GM21576 (cell line): ENCODE data around the gene QSOX1.

Experiments used
- ATAC-seq: cut with Tn5 transposase; IDR thresholded peaks from one replicate; pipeline ENCODE4 v1.9.1; 2021; ENCODE audit warnings: mild to moderate bottlenecking, moderate library complexity; ENCODE audit not compliant: unreplicated experiment

Gene QSOX1

GRCh38 chr1:180232521-180233043 lies 77.9 kb downstream of the QSOX1 start:
- no peak for ATAC-seq

- ATAC-seq: no peak
Measured at GRCh38 chr1:180233191-180234011, 78.7 kb downstream of the QSOX1 start.

- no peak for ATAC-seq
Measured at GRCh38 chr1:180234369-180235076, 79.9 kb downstream of the QSOX1 start.

- ATAC-seq: no peak
Measured at GRCh38 chr1:180235077-180235501, 80.4 kb downstream of the QSOX1 start.

GRCh38 chr1:180235502-180236239 lies 81.0 kb downstream of the QSOX1 start:
- ATAC-seq: no peak

DNA sequence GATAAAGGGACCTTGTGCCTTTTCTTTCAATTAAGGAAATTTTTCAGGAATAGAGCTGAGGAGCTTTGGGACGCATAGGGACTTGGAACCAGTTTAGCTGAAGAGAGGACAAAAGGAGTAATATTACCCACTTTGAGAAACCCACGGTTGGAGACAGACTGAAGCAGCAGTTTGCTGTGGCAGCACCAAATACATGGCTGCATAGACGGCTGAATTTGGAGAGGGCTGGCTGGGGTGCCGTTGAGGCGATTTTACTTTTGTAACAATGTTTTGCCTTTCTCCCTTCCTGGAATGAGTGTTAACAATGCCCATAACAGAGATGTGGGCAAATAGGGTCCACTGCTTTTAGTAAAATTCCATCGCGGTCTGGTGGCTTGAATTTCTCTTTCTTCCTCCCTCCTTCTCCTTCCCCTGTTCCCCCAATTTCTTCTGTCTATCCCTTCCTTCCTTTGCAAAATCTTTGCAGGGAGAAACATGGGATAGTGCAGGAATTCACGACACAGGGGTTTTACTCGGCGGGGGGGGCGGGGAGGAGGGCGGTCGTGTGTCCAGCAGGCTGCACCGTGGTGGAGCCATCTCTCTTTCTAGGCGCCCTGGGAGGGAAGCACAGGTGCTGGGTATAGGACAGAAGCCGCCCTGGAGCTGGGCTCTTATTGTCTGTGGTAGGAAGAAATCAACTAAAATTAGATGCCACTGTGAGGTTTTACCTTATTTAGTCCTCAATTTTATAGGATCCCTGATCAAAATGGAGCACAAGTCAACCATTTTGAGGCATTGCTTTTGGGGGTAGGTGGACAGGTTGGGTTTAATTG lies 82.2 kb downstream of the QSOX1 start:
- no peak for ATAC-seq

DNA sequence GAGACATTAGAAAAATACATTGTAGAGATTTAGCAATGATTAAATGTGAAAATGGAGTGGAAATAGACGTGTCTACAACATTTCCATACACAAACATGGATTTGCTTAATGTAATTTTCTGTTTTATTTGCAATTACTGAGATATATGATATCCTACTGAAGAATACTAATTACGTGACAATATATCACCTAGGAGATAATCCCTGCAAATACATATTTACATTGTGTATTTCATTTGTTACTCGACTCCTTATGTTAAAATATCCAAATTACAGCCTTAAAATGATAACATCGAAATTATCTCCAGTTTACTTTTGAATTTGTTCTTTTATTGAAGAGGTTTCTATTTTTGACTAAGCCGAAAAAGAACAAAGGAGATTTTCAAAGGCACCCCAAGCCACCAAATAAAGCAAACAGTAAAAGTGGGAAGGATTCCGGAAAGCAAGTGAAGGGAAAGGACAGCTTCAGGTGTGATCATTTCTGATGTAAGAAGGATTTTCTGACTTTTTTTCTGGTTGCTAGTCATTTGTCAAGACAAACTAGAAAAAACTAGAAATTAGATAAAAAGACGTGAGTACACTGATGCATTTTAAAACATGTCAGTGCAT lies 83.3 kb downstream of the QSOX1 start:
- no peak for ATAC-seq

GRCh38 chr1:180238675-180239074 lies 84.0 kb downstream of the QSOX1 start:
- no peak for ATAC-seq

DNA sequence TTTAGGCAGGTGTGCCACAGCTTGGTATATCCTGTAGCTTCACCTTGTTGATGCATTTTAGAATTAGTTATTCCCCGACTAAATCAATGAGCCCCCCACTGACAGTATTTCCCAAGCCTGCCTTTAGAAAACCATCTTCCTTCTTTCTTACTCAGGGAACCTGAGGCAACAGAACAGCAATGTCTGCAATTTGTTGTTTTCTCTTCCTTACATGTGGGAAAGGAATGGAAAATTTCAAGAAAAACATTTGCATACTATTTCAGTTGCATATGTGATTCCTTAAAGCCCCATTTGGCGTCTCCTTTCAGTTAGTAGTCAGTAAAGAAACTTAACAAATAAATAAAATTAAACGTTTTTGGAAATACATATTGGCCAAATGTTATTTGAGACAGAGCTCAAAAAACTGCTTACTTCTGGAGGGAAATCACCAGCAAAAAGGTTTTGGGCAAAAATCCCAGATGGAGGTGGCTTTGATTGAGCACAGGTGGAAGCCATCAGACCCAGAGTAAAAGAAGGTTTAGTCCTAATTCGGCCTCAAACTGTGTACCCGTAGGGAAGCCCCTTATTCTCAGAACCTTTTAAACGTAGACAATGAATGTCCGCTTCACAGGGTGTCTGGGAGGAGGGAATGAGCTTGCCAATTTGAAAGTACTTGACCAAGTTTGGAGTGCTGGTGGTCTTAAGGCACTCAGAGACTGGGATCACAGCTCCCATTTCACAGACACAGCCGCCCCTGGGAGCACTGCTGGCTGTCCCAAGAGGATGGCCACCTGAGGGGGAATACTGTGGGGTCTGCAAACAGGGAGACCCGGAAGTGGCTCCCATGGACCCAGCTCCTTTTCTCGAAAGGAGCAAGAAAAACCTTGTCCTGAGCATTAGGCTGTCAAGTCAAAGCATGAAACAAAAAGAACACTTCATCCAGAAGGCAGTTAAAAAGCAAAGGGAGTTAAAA lies 84.8 kb downstream of the QSOX1 start:
- ATAC-seq: no peak

DNA sequence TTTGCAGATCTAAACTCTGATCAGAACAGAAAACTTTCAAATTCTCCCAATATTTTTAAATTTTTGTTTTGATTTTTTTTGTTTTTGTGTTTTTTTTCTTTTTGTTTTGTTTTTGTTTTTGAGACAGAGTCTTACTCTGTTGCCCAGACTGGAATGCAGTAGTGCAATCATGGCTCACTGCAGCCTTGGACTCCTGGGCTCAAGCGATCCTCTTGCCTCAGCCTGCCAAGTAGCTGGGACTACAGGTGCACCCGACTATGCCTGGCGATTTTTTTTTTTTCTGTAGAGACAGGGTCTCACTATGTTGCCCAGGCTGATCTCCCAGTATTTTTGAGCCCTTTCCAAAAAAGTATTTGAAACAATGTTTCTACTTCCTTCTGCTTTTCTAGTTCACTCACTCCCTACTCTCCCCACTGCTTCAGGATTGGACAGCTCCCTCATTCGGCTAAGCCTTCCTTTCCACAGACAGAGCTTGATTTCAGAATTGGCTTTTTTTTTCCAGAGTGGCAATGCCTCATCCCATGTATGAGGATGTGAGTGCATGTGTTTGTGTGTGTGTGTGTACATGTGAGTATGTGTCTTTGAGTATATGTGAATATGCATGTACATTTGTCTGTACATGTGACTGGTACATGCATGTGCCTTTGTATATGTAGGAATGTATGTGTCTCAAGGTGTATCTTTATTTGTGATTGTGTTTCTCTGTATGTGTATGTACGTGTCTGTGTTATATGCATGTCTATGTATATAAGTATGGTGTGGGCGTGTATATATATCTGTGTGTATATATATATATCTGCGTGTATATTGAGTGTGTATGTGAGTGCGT lies 87.3 kb downstream of the QSOX1 start:
- no peak for ATAC-seq

GRCh38 chr1:180243517-180244221 lies 89.0 kb downstream of the QSOX1 start:
- ATAC-seq: no peak

DNA sequence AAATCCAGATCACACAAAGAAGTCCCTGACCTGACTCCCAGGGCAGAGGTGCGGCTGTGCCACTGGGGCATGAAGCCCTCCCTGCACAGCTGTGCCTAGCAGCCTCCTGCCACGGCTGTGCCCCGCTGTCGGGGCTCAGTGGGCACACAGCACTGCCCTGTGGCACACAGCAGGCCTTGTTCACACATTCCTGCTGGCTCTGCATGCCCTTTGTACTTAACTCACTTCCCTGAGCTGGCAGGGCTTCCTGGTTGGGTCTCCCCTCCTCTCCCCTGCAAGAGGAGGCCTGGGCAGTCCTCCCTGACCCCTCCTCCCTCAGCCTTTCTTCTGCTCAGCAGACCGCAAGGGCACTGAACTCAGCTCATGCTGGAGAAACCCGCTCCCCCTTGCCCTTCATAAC lies 90.2 kb downstream of the QSOX1 start:
- no peak for ATAC-seq

GRCh38 chr1:180246579-180246978 lies 91.9 kb downstream of the QSOX1 start:
- no peak for ATAC-seq

DNA sequence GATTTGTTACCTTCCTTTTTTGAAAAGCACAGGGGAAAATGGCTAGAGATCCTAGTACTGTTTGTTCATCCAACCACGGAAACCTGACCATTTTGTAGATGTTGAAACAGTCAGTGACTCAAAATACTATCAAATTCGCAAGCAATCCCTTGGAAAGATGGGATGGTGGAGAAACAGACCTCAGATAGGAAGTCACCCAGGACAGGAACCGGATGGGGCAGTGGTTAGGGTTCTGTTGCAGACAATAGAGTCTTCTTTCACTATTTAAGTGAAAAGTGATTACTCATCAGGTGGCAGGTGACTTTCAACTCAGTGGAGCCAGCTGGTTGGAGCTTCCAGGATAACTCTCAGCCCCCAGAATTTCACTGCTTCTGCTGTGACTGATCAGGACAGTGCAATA lies 92.4 kb downstream of the QSOX1 start:
- ATAC-seq: no peak

- ATAC-seq: no peak
Measured at GRCh38 chr1:180247580-180247979, 92.9 kb downstream of the QSOX1 start.

DNA sequence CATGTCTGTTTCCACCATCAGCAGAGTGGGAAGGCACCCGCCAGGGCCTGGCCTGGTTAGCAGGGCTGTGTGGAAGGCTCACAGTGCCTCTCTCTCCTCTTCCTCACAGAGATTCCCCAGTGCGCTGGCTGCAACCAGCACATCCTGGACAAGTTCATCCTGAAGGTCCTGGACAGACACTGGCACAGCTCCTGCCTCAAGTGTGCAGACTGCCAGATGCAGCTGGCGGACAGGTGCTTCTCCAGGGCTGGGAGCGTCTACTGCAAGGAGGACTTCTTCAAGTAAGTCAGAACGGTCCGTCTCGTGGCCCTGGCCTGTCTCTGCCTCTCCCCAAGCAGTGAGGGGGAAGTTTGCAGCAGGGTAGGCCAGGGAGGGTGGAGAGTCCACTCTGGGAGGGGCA lies 93.5 kb downstream of the QSOX1 start:
- no peak for ATAC-seq
